Upper lobe of right lung (tissue), 1 donor: ENCODE measurements around the gene SMC1B. TPM values are rescaled to one million over a fixed set of nuclear protein-coding genes. Genes with fewer than 3 reads are reported as not detected.

ENCODE experiments used
- ATAC-seq: fragments of 200-7000 bp; cut with Tn5 transposase; one replicate; pipeline ENCODE4 v1.9.1; 2020; ENCODE audit warnings: mild to moderate bottlenecking, moderate library complexity
- DNase-seq: peaks from one replicate; pipeline ENCODE4 v3.0.0-alpha.2; 2020
- H3K27ac ChIP-seq: fragments of 200-600 bp; one replicate; pipeline ENCODE4 v1.8.0; 2022
- H3K27me3 ChIP-seq: fragments of 200-600 bp; one replicate; pipeline ENCODE4 v1.8.0; 2022; ENCODE audit warnings: mild to moderate bottlenecking
- H3K36me3 ChIP-seq: fragments of 200-600 bp; one replicate; pipeline ENCODE4 v1.8.0; 2022
- H3K4me1 ChIP-seq: fragments of 200-600 bp; one replicate; pipeline ENCODE4 v1.8.0; 2022
- H3K4me3 ChIP-seq: fragments of 200-600 bp; one replicate; pipeline ENCODE4 v1.8.0; 2022; ENCODE audit warnings: mild to moderate bottlenecking
- H3K9me3 ChIP-seq: fragments of 200-600 bp; one replicate; pipeline ENCODE4 v1.8.0; 2022
- intact Hi-C: fragments of 100-400 bp; cut with DNase I; formaldehyde crosslinking; loops from one replicate; pipeline ENCODE4 v1.11.0; 2022
- total RNA-seq: library from RNA; stranded (reverse); fragmentation: NEBNext Ultra II Directional; extraction: Animal tissue kit (Norgen Biotek cat#: 25700); gene quantifications from one replicate; pipeline ENCODE4 v1.2.1, GENCODE V29; 2021
- TF ChIP-seq, protein P1 (sequence below): fragments of 200-600 bp; IDR thresholded peaks from one replicate; pipeline ENCODE4 v1.8.0; 2022; ENCODE audit warnings: antibody characterized with exemption
- donor health status: DM: no; HTN: yes; CAD: no; lungs with severe emphysema.

SMC1B gene
- total RNA-seq, 1 donor from 2014 or later: not detected

DNA sequence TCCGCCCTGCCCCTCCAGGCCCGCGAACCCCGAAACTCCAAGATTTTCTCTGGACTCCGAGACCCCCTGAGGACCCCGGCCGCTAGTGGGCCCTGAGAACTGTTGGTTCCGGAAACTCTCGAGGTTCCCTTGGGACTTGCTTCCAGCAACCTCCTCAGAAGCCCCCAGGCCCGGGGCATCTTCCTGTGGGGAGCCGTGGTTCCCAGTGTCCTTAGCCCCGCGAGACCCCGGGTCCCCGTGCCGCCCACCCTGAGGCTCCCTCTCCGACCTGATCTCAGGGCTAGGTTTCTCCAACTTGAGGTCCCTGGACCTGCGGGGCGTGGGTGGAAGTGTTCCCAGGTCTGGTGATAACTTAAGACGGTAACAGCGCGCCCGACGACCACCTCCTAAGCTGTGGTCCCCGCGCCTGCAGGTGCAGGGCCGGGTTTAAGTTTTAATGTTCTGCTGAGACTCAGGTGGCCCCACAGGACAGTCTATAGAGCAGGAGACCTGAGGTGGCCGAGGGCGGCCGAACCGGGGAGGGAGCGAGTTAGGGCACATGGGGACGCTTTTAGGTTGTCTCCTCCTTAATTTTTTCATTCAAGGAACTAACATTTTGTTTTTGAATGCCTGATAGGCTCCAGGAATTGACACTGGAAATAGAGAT is 102.9 kb downstream of the SMC1B start:
- intact Hi-C loops: no loop called here
- Histone ChIP-seq H3K9me3 (no peaks in the 10 kb centered on the region), H3K4me1 (peaks cover 17% of the 10 kb centered on the region), H3K27me3 (no peaks in the 10 kb centered on the region), H3K4me3 (peak overlapping the region; percentile 97), H3K36me3 (no peaks in the 10 kb centered on the region), H3K27ac (peak overlapping the region; percentile 84)
- DNase-seq (no peak), ATAC-seq (no peak)
- TF ChIP-seq, protein P1, sequence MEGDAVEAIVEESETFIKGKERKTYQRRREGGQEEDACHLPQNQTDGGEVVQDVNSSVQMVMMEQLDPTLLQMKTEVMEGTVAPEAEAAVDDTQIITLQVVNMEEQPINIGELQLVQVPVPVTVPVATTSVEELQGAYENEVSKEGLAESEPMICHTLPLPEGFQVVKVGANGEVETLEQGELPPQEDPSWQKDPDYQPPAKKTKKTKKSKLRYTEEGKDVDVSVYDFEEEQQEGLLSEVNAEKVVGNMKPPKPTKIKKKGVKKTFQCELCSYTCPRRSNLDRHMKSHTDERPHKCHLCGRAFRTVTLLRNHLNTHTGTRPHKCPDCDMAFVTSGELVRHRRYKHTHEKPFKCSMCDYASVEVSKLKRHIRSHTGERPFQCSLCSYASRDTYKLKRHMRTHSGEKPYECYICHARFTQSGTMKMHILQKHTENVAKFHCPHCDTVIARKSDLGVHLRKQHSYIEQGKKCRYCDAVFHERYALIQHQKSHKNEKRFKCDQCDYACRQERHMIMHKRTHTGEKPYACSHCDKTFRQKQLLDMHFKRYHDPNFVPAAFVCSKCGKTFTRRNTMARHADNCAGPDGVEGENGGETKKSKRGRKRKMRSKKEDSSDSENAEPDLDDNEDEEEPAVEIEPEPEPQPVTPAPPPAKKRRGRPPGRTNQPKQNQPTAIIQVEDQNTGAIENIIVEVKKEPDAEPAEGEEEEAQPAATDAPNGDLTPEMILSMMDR: no peak

DNA sequence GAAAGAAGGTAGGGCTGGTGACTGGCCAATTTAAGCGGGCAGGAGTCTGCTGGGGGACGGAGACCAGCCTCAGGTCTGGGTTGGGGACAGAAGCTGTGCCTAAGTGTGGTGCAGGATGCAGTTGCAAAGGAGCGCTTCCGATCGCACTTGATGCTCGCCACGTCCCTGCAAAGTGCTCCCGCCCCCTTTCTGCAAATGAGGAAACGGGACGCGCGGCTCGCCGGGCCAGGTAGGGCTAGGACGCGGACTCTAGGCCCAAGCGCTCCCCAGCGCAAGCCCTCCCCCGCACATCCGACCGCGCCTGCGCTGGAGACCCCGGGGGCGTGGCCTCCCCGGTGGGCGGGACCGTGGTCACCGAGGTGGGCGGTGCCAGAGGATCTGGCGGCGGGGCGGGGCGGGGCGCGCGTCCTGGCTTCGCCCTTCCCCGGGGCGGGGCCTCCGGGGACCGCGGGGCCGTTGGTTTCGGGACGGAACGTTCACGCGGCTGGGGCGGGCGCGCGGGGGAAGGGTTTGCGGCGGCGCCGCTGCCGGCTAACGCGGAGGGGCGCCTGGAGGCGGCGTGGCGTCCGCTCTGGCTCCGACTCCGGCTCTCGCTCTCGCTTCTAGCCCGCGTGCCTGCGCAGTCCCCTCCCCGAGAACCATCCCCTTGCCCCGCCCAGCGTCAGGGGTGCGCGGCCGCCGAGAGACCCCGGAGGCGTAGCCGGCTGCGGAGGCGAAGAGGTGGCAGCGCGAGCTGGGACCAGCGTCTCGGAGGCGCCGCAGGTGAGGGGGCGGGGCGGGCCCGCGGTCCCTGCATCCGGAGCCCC is 103.8 kb downstream of the SMC1B start, which contains the start of gene FAM118A:
Gene FAM118A, plus strand, starts transcription at position 513 of the 806 bp plus-strand sequence. CDS start 12,446 bp downstream, outside the sequence.
- intact Hi-C loops: no loop called here
- Histone ChIP-seq H3K9me3 (no peaks in the 10 kb centered on the region), H3K4me1 (peaks cover 17% of the 10 kb centered on the region), H3K27ac (peak within 1 kb of the TSS; percentile 84), H3K27me3 (no peaks in the 10 kb centered on the region), H3K36me3 (no peaks in the 10 kb centered on the region), H3K4me3 (peak within 1 kb of the TSS; percentile 97)
- DNase-seq (peak; percentile 97), ATAC-seq (peak; percentile 98)
- TF ChIP-seq, protein P1: peak; percentile 12

DNA sequence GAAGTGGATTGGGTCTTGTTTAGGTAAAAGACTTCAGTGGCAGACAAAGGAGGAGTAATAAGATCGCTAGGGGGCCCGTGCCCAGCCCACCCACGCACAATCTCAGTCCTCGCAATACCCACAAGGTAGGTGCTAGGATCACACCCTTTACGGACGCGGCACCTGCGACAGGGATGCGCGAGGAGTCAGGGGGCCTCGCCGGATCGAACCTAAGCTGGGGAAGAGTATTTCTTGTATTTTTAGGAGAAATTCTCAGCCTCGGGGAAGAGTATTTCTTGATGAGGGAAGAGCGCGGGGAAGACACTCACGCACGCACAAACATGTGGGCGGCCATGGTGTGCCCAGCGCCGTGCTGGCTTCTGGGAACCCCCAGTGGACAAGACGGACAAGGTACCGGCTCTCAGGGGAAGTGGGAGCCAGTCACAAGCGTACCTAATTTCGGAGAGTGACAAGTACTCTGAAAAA is 104.4 kb downstream of the SMC1B start:
- intact Hi-C loops: no loop called here
- Histone ChIP-seq H3K4me3 (peak overlapping the region; percentile 97), H3K36me3 (no peaks in the 10 kb centered on the region), H3K4me1 (peaks cover 17% of the 10 kb centered on the region), H3K27me3 (no peaks in the 10 kb centered on the region), H3K9me3 (no peaks in the 10 kb centered on the region), H3K27ac (peak overlapping the region; percentile 84)
- TF ChIP-seq, protein P1: no peak
- no peak for ATAC-seq
- no peak for DNase-seq

DNA sequence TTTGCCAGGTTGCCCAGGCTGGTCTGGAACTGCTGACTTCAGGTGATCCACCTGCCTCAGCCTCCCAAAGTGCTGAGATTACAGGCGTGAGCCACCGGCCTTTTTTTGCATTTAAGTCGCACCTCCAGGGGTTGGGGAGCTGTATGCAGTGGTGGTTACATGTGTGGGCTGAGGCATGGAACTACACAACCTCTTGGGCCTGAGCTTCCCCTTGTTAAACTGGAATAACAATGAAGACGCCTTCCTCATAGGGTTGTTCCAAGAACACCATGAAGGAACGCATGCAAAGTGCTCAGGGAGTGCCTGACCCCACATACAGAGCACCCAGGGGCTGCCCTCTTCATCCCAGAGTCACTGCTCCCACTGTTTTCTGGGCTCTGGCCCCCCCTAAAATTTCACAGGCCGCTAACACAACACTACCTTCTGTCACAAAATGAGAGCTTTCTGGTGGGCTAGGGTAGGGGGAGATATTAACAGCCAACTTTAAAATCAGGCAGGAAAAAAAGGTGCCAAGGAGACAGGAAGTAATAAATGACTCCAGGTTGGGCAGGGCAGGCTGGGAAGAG is 104.9 kb downstream of the SMC1B start:
- TF ChIP-seq, protein P1: no peak
- no peaks in the 10 kb centered on the region for H3K9me3 ChIP-seq
- H3K36me3 ChIP-seq: no peaks in the 10 kb centered on the region
- no peak for DNase-seq
- no peaks in the 10 kb centered on the region for H3K27me3 ChIP-seq
- no peak for ATAC-seq
- peaks cover 13% of the 10 kb centered on the region for H3K4me1 ChIP-seq
- no peak overlapping the region for H3K4me3 ChIP-seq
- H3K27ac ChIP-seq: peak overlapping the region; percentile 84
- intact Hi-C loops: no loop called here

DNA sequence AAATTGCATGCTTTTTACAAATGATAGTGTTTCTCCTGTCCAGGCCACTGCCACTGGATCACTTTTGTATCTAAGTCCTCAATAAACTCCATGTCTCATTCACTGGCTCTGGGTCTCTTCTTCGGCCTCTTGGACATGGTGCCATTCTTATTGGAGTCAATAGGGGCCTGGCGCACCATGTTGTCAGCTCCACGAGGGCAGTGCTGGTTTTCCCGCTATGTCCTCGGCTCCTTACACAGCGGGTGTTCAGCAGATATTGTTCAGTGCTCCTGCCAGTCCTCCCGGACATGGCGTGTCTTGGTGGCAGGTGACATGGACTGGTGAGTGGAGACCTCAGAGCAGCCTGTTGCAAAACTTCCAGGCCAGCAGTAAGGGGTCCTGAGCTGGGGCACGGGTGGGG is 107.3 kb downstream of the SMC1B start:
- no peak for ATAC-seq
- no peak for DNase-seq

More for the DNA sequence above, 107.3 kb downstream of the SMC1B start:
- Histone ChIP-seq H3K4me3 (no peak overlapping the region), H3K4me1 (peaks cover 10% of the 10 kb centered on the region), H3K36me3 (no peaks in the 10 kb centered on the region), H3K27ac (no peak overlapping the region), H3K27me3 (no peaks in the 10 kb centered on the region), H3K9me3 (no peaks in the 10 kb centered on the region)
- intact Hi-C loops: no loop called here
- TF ChIP-seq, protein P1: no peak
